ENCODE results near the gene TSPO2.
A peak's percentile ranks its signal among the peaks of the same experiment; 100 is the strongest.

The TSPO2 gene

DNA sequence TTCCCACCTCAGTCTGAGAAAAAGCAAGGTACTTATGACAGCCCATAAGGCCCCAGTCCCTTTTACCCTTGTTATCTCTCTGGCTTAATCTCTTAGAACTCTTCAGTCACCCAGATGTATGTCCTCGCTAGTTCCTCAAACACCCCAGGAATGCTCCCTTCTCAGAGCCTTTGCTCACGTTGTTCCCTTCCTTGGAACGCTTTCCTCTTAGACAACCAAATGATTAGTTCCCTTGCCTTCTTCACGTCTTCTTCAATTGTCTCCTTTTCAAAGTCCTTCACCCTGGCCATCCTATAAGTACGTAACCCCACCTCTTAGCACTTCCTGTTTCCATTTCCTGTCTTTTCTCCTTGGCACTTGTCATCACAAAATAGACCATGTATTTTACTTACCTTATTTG, 9.6 kb downstream of the TSPO2 start:
- no peak for DNase-seq

DNA sequence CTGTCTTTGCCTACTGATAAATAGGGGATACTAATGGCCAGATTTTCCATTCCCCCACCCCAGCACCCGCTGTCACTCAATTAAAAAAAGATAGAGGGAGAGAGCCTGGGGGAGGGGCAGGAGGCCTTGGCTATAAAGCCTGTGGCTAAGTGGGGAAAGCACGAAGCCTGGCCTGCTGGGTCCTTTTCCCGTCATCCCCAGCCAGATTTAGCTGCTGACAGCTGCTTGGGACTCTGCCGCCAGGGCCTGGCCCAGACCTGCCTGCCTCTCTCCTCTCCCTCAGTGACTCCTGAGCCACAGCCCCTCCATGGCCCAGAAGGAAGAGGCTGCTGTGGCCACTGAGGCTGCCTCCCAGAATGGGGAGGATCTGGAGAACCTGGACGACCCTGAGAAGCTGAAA, 10.8 kb downstream of the TSPO2 start, which contains the start of gene APOBEC2:
Gene APOBEC2 (plus strand): TSS at position 162 of the 400 bp plus-strand sequence. CDS start 146 bp downstream, at position 308.
- peak; percentile 54 for DNase-seq

GRCh38 chr6:41054511-41054910, 12.2 kb downstream of the TSPO2 start:
- DNase-seq: peak; percentile 29

- no peak for DNase-seq
These were observed 12.9 kb downstream of the TSPO2 start for GRCh38 chr6:41055149-41055548.

DNA sequence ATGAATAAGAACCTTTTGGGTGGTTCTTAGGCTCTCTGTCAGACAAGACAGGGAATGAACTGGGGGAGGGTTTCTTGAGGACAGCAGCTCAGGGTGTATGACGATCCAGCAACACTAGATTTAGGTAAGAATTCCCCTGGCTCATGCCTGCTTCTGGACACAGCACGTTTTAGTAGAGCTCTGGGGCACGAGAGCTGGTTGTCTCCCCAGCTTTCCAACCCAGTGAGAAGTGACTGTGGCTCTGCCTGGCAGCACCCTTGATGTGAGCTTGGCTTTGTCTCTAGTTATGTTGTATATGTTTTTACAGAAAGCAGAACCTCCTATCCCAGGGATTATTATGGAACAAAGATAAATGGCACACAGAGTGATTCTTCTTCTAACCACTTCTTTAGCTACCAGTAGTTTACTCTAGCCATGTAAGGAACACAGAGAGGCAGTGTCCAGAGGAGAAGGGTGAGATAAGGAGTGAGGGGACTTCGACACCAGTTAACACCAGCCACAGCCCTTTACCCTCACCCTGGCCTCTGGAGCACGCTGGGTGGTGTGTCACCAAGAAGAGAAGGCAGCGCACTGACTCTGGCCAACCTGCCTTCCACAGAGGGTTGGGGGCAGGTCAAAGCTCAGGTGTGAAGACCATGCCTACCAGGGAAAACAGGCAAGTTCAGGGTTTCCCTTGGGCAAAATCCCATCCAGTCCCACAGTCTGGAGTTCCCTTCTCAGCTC, 14.7 kb downstream of the TSPO2 start:
- peak; percentile 40 for DNase-seq

DNA sequence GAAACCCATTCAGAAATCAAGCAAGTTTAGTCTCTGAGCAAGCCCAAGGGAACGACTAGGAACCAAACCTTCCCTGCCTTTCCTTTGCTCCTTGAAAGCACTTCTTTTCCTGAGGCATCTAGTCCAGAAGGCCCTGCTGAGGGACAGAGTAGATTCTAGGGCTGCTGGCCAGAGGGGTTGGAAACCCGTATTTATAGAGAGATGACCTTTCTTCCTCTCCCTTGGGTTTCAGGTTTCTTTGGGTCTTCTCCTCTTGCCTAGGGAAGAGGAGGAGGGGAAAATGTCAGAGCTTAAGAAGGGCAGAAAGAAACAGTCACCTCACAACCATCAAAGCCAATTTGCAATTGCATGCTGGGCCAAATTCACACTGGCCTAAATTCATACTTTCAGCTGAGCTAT, 16.5 kb downstream of the TSPO2 start:
- DNase-seq: peak; percentile 27

- DNase-seq: peak; percentile 79
These were observed 17.3 kb downstream of the TSPO2 start for GRCh38 chr6:41059556-41059955.

GRCh38 chr6:41061196-41061726, 19.0 kb downstream of the TSPO2 start:
- DNase-seq: no peak

DNA sequence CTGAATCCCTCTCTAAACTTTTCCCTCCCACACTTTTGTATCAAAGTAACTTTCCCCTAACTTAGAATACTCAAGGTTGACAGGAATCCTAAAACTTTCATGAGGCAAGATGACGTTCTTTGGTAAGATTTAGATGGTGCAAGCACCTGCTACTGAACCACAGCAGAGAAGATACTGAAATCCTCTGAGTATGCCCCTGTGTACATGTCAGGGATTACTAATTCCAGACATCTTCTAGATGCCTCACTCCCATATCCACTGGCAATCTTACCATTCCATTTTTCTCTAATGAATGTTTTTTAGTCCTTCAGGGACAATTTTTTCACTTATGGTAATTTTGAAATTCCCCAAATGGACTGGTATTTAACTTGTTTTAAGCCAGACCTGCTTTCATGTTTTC, 19.8 kb downstream of the TSPO2 start:
- no peak for DNase-seq

DNA sequence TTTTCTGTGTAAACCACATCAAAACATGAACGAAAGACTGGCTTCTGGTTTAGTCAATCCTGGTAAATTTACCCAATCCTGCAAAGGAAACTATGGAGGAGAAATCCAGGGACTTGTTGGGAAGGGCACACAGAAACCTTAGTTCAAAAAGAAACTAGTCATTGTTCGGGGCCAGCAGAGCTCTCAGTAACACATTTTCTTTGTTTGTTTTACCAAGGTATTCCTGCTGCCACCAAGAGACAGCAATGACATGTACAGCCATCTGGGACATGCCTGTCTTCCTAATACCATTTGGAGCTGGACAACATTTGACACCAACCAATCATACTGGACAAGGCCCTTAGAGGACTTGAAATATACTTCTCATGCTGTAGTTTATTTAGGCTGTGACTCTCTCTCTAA, 21.6 kb downstream of the TSPO2 start:
- DNase-seq: peak; percentile 32

GRCh38 chr6:41064841-41065240, 22.6 kb downstream of the TSPO2 start:
- DNase-seq: no peak

DNA sequence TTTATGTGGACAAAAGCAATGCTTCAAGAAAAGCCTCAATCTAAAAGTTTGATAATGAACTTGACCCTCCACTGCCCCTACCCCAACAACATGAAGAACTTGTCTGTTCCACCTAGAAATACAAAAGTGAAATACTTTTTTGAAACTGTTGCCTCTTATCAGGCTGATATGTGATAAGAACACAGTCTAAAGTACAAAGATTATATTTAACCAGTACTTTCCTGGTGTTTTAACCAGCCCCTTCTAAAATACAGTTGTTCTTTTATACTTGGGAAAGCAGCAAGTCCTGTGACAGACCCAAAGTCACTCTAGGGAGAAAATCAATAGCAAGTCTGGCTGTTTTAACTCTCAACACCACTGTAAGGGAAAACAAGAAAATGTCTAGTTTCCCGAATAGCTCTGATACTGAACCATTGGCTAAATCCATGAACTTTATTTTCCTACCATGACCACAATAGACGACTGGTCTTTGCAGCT, 23.3 kb downstream of the TSPO2 start:
- DNase-seq: no peak

DNA sequence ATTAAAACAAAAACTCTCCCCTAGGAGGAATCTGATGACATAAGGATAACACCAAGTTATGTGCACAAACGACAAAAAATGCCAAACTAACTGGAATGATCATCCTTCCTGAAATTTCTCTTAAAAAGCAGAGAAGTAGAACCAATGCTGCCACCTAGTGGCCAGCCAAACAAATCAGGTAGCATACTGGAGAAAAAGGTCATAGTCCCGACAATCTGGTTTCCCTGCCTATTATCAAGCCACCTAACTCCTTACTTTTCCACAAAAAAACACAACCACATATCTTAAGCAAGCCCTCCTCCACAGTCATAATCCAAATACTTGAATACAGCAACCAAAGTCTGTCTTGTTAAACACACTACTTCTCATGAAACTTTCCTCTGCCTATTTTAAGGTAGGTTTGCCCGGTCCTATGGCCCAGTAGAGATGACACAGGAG, 24.6 kb downstream of the TSPO2 start:
- DNase-seq: peak; percentile 74

DNA sequence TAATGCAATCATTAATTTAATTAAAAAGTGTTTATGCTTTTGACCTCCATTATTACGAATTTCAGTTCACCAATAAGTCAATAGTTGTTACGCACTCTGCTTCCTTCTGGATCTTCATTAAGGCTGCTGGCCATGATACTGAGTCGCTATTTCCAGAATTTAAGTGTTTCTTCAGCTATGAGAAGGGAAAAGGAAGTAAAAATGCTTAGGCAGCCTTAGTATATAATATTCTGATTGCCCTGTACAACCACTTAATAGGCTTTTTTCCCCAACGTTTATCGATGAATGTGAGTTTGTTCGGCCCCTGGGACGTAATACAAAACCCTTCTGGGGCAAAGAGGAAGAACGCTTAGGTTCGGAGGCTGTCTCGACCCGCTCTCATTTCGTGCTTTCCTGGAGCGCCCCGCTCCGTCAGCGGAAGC, 29.2 kb downstream of the TSPO2 start:
- no peak for DNase-seq

- DNase-seq: peak; percentile 100
These were observed 29.9 kb downstream of the TSPO2 start, which contains the start of gene OARD1 for GRCh38 chr6:41071923-41072835. Gene OARD1, minus strand, starts transcription at chr6:41072356. Its CDS starts 722 bp downstream, at chr6:41071634.

- DNase-seq: no peak
These were observed 30.6 kb downstream of the TSPO2 start, which contains the start of gene NFYA for GRCh38 chr6:41072836-41073202. Gene NFYA, plus strand, starts transcription at chr6:41072974. Its CDS starts 6,116 bp downstream, at chr6:41079090.

DNA sequence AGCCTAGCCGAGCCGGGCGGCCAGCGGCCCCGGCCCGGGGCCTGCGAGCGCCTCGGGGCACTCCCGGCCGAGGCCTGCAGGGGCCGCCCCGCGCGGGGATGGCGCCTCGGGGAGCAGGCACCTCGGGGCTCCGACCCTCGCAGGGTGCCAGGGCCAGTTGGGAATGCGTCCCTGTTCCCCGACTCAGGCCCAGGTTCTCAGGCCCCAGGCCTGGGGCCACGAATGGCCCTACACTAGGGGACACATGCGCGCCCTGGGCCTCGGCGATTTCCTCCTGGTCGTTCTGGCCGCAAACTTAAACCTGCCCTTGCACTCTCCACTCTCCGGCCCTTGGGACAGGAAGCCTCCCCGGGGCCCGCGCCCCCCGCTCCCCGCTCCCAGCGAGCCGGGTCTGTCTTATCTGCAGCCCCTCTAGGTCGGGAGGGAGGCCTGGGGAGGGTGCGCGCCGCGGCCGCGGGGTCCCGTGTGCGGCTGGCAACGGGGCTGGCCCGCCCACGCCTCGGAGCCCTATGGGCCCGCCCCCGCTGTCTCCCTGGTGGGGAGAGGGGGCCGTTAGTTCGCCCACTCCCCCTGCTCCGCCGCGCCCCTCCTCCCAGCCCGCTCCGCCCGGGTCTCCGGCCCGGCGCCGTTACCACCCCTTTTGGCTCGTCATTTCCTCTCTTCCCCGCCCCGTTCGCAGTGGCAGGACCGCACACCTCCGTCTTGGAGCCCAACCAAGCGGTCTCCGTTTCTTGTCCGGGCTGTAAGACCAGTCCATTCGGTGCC, 31.1 kb downstream of the TSPO2 start:
- DNase-seq: peak; percentile 95

- DNase-seq: no peak
These were observed 31.9 kb downstream of the TSPO2 start for GRCh38 chr6:41073968-41074691.

DNA sequence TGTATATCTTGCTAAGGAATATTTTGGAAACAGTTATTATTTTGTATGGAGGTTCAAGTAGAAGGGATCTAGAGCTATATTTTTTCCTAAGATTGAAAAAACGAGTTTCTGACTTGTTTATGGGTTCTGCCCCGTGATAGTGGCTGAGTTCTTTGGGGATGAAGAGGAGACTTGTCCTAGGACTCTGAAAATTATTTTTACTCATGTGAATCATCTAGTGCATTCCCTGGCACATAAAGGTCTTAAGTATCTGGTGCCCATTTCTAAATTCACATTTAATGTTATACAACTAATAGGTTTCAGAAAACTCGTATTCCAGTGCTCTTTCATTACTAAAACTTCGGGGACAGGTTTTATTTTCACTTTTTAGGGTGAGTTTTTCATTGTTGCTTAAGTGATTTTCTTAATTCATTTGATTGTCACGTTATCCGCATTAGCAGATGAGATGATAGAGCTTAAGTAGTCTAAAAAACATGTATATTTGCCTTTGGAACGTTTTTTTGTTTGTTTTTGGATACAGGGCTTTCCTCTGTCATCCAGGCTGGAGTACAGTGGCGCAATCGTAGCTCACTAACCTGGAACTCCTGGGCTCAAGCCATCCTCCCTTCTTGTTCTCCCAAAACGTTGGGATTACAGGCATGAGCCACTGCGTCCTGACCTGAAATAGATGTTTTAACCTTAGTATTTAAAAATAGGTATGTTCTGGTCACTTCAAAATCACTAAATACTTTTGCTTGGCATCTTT, 32.6 kb downstream of the TSPO2 start:
- DNase-seq: no peak

GRCh38 chr6:41075651-41076626, 33.7 kb downstream of the TSPO2 start:
- no peak for DNase-seq
